HG02884 (cell line): Measurements from ENCODE around the gene IRF2BPL.

Source experiments
- ATAC-seq: cut with Tn5 transposase; IDR thresholded peaks from one replicate; pipeline ENCODE4 v1.9.1; 2021; ENCODE audit warnings: mild to moderate bottlenecking, moderate library complexity; ENCODE audit not compliant: unreplicated experiment

IRF2BPL gene

GRCh38 chr14:77014734-77015133 lies 13.8 kb downstream of the IRF2BPL start:
- ATAC-seq: no peak

GRCh38 chr14:77014004-77014604 lies 14.4 kb downstream of the IRF2BPL start:
- no peak for ATAC-seq

GRCh38 chr14:77012193-77012765 lies 16.2 kb downstream of the IRF2BPL start:
- ATAC-seq: no peak

GRCh38 chr14:77011245-77011644 lies 17.3 kb downstream of the IRF2BPL start:
- no peak for ATAC-seq

- no peak for ATAC-seq
Observed at GRCh38 chr14:77009014-77009413, 19.5 kb downstream of the IRF2BPL start.

DNA sequence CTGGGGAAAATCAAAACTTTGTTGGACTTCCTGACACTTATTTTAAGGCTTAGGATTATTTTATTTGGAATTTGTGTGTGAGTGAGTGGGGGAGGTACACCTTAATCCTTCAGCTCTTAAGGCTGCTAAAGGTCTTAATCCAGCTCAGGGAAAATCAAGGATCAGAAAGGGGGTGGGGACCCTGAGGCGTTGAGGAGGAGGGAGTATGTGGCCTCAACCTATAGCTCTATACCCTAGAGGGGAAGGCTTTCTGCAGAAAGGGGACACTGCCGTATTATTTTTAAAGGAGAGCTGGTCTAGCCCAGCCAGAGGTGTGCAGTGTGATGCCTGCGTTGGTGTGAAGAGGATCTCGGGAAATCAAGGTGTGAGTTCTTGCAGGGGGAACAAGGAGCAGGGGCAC lies 20.0 kb downstream of the IRF2BPL start:
- ATAC-seq: no peak

- no peak for ATAC-seq
Observed at GRCh38 chr14:77007975-77008421, 20.5 kb downstream of the IRF2BPL start.

GRCh38 chr14:77007183-77007974 lies 21.1 kb downstream of the IRF2BPL start:
- ATAC-seq: no peak

- no peak for ATAC-seq
Observed at GRCh38 chr14:77006132-77006531, 22.4 kb downstream of the IRF2BPL start.

DNA sequence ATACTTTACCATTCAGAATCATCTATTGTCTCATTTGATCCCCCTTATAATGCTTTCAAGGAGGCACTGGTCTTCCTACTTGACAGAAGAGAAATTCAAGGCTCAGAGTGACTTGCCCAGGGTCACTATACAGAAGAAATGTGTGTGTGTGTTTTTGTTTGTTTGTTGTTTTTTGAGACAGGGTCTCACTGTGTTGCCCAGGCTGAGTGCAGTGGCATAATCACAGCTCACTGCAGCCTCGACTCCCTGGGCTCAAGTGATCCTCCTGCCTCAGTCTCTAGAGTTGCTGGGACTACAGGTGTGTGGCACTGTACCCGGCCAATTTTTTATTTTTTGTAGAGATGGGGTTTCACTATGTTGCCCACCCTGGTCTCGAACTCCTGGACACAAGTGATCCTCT lies 22.9 kb downstream of the IRF2BPL start:
- ATAC-seq: no peak

DNA sequence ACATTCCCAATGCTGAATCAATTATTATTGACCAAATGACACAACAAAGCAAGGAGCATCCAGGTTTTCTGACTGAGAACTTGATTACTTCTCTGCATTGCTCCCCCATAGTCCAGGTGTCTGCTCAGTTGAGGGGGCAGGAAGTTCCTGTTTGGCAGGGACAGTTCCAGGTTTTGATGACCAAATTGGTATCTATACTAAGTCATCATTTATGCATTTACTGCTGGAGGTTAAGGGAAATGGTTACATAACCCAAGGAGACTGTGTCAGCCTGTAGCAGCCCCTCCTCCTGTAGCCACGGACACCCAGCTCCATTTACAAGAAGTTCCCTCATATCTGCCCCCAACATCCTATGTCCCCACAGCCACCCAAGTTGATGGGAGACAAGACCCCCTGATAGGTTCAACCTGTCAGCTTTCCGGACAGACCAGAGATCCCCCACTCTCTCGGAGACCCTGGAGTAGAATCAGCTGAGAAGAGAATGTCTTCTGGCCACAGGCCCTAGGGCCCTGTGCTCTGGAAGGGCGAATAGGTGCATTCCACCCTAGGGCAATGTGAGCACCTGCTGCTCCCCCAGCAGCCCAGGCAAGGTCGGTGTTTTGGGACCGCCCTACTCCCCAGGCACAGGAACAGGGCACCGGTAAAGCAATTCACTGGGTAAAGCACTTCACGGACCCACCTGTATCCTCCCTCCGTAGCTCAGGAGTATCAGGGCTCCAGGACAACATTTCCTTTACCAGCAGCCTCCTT lies 23.6 kb downstream of the IRF2BPL start:
- no peak for ATAC-seq

DNA sequence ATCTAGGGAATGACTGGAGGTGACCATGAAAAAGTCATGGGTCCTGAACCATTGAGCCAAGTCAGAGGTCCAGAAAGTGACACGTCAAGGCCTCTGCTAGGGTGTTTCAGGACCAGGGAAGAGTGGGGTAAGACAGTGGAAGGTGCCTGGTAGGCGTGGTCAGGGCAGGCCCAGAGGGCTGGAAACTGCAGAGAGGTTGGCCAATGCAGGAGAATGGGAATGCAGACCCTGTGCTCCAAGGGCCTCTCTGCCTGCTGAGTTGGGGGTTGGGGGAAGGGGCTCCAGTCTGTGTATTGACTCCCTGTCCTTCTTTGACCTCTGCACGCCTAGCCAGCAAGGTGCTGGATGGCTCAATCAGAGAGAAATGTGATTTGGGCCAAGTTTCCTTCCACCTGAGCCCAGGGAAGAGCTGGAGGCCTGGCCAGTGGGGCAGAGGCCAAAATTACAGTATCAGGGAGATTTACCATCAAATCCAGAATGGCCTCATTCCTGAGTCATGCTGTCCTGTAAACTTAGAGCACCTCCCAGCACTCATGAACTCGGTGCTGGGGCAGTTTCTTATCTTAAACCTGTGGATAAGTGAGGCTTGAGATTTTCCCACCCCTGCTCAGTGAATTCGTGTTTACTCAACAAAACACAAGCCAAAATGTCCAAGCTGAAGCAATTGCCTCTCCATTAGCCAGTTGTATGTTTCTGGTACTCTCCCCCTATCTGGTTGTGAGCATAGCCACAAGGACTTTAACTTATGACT lies 24.4 kb downstream of the IRF2BPL start:
- ATAC-seq: no peak

DNA sequence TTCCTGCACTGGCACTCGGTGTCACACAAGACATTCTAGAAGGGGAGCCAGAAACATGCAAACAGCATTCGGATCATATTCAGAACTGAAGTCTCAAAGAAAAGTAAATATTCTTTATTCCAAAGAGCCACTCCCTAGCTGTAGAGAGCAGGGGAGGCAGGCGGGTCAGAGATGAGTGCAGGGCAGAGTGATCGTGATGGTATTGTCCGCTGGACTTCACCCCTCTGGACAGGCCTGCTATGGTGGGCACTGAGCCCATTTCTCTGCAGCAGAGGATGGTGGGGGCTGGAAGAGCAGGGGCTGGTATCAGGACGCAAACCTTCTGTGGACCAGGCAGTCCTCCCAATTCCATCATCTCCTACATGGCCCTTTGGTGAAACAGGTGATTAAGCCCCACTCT lies 25.6 kb downstream of the IRF2BPL start:
- no peak for ATAC-seq

- ATAC-seq: no peak
Observed at GRCh38 chr14:77002335-77002734, 26.2 kb downstream of the IRF2BPL start.

DNA sequence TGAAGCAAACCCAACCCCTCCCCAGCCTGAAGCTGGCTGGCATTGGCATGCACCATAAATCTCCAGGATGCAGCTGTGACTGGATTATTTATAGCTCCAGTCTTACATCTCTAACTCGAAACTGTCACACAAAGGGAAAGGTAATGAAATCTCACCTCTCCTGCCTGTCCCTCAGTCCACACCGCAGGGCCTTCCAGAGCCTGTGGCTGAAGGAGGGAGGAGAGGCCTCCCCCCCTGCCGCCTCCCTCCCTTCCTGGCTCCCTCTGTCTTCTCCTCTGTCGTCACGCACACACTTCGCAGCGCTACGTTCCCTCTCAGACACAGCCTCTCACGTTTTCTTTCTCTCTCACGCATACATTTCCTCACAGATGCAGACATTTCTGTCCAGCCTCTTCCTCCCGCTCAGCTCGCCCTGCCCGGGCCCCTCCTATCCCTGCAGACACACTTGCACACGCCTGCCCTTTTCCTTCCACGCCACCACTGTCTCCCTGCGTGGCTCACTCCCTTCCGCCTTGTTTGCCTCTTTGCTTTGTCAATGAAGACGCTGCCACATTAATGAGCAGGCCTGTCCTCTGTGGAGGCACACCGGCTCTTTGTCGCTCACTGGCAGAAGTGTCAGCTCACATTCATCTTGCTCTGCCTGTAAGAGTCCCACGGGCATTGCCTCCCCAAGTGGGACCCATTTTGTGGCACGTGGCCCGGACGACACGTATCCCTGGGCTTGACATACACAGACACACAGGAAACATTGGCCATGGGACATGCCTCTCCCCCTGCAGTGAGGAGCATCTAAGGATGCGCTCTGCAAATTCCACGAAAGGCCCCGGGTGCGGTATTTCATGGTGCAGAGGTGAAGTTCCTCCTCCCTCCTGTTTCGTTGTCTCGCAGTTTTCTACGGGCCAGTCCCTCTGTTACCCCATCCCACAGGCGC lies 27.9 kb downstream of the IRF2BPL start:
- no peak for ATAC-seq

- ATAC-seq: no peak
Observed at GRCh38 chr14:76998910-76999309, 29.6 kb downstream of the IRF2BPL start.

- no peak for ATAC-seq
Observed at GRCh38 chr14:76997257-76997970, 31.1 kb downstream of the IRF2BPL start.

GRCh38 chr14:76996563-76997146 lies 31.9 kb downstream of the IRF2BPL start:
- ATAC-seq: no peak
